SJSA1 (cell line): ENCODE data around the gene TNPO1. TPM values are rescaled to one million over a fixed set of nuclear protein-coding genes. Genes with fewer than 3 reads are reported as not detected.
"Not testable (repeated sequence)": the region's sequence is repeated elsewhere in the genome, so short reads cannot be mapped to it uniquely, and the experiment has no call there.

Experiments
- DNase-seq, 2 experiments: peaks; one replicate each; pipeline ENCODE4 v3.0.0-alpha.2; 2015 to 2020; ENCODE audit warnings: low spot score in 2 of 2, low read depth in 1 of 2
- H3K27ac ChIP-seq: fragments of 250-450 bp; sonication (Bioruptor Pico); 2 replicates; pipeline ENCODE4 v1.5.1; 2020; ENCODE audit warnings: mild to moderate bottlenecking, moderate library complexity
- H3K27me3 ChIP-seq: fragments of 250-450 bp; sonication (Bioruptor Pico); replicated peaks from 2 replicates; pipeline ENCODE4 v1.5.1; 2020; ENCODE audit warnings: mild to moderate bottlenecking, moderate library complexity
- H3K36me3 ChIP-seq: fragments of 250-450 bp; sonication (Bioruptor Pico); 2 replicates; pipeline ENCODE4 v1.5.1; 2020; ENCODE audit warnings: mild to moderate bottlenecking
- H3K4me1 ChIP-seq: fragments of 250-450 bp; sonication (Bioruptor Pico); replicated peaks from 2 replicates; pipeline ENCODE4 v1.6.1; 2021; ENCODE audit warnings: mild to moderate bottlenecking
- H3K4me3 ChIP-seq: fragments of 250-450 bp; sonication (Bioruptor Pico); 2 replicates; pipeline ENCODE4 v1.5.1; 2020; ENCODE audit warnings: mild to moderate bottlenecking
- H3K9me3 ChIP-seq: fragments of 250-450 bp; sonication (Bioruptor Pico); replicated peaks from 2 replicates; pipeline ENCODE4 v1.5.1; 2020; ENCODE audit warnings: mild to moderate bottlenecking
- total RNA-seq: library from RNA; depleted of rRNA; stranded (reverse); fragments of >200 nt; shearing (Covaris generic); gene quantifications from 2 replicates; pipeline ENCODE4 v1.2.3, GENCODE V29; 2014

Gene TNPO1
- total RNA-seq, 1 experiment from 2014 or later, result 185 TPM

DNA sequence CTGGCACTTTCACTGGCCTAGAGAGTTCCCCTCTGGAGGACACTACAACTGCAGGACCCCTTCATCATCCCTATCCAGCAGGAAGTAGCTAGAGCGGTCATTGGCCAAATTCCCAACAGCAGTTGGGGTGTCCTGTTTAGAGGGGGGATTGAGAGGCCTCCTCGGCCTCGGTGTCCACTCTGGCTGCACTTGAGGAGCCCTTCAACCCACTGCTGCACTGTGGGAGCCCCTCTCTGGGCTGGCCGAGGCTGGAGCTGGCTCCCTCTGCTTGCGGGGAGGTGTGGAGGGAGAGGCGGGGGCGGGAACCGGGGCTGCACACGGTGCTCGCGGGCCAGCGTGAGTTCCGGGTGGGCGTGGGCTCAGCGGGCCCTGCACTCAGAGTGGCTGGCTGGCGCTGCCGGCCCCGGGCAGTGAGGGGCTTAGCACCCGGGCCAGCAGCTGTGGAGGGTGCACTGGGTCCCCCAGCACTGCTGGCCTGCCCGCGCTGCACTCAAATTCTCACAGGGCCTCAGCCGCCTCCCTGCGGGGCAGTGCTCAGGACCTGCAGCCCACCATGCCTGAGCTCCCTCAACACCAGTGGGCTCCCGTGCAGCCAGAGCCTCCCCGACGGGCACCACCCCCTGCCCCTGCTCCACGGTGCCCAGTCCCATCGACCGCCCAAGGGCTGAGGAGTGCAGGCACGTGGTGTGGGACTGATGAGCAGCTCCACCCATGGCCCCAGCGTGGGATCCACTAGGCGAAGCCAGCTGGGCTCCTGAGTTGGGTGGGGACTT lies 118.7 kb downstream of the TNPO1 start:
- H3K4me3 ChIP-seq, H3K27ac ChIP-seq, H3K9me3 ChIP-seq, H3K27me3 ChIP-seq, H3K36me3 ChIP-seq, DNase-seq, H3K4me1 ChIP-seq: not testable (repeated sequence)

DNA sequence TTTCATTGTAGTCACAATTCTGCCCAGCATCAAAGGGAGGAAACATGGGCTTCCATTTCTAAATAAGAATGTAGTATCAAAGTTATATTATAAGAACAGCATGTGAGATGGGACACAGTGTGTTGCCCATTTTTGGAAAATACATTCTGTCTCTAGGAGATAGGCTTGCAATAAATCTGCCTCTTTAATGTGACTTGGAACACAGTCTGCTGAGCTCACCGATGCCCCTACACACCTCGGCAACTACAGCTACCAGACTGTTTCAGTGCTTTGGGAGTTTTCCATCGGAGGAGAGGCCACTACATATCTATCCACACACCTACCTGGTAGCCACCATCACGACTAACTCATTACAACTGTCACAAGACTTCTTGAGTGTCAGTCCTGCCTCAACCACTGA lies 120.4 kb downstream of the TNPO1 start:
- Histone ChIP-seq H3K36me3 (no peaks in the 10 kb centered on the region), H3K27me3 (no peaks in the 10 kb centered on the region), H3K4me1 (no peaks in the 10 kb centered on the region), H3K4me3 (no peak overlapping the region), H3K9me3 (no peaks in the 10 kb centered on the region), H3K27ac (no peak overlapping the region)
- DNase-seq, result no peak

- no peaks in the 10 kb centered on the region for H3K4me1 ChIP-seq
- no peak overlapping the region for H3K4me3 ChIP-seq
- no peaks in the 10 kb centered on the region for H3K9me3 ChIP-seq
- no peak for DNase-seq
- H3K27me3 ChIP-seq, result no peaks in the 10 kb centered on the region
- H3K36me3 ChIP-seq, result no peaks in the 10 kb centered on the region
- no peak overlapping the region for H3K27ac ChIP-seq
Measured at GRCh38 chr5:72937517-72938061, 121.1 kb downstream of the TNPO1 start.

GRCh38 chr5:72938206-72938605 lies 121.7 kb downstream of the TNPO1 start:
- H3K36me3 ChIP-seq, result no peaks in the 10 kb centered on the region
- H3K27ac ChIP-seq, result no peak overlapping the region
- no peak overlapping the region for H3K4me3 ChIP-seq
- no peaks in the 10 kb centered on the region for H3K9me3 ChIP-seq
- no peaks in the 10 kb centered on the region for H3K4me1 ChIP-seq
- no peak for DNase-seq
- no peaks in the 10 kb centered on the region for H3K27me3 ChIP-seq

- Histone ChIP-seq H3K4me3 (no peak overlapping the region), H3K27ac (no peak overlapping the region), H3K9me3 (no peaks in the 10 kb centered on the region), H3K27me3 (no peaks in the 10 kb centered on the region), H3K4me1 (no peaks in the 10 kb centered on the region), H3K36me3 (no peaks in the 10 kb centered on the region)
- no peak for DNase-seq
Measured at GRCh38 chr5:72940082-72940481, 123.6 kb downstream of the TNPO1 start.

DNA sequence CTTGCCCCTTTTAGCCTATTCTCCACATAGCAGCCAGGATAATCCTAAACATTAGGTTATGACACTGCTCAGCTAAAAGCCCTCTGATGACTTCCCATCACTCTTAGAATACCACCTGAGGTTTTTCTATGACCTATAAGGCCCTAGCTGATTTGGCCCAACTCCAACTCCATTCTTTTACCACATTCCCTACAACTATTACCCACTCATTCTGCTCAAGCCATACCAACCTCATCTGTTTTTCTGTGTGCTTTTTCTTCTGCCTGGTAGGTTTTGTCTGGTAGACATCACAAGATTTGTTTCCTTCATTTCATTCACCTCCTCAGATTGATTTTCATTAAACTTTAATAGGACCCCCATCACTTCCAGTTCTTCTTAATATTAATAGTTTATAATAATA lies 126.8 kb downstream of the TNPO1 start:
- Histone ChIP-seq H3K4me1 (no peaks in the 10 kb centered on the region), H3K9me3 (no peaks in the 10 kb centered on the region), H3K27ac (no peak overlapping the region), H3K4me3 (no peak overlapping the region), H3K27me3 (no peaks in the 10 kb centered on the region), H3K36me3 (no peaks in the 10 kb centered on the region)
- no peak for DNase-seq

DNA sequence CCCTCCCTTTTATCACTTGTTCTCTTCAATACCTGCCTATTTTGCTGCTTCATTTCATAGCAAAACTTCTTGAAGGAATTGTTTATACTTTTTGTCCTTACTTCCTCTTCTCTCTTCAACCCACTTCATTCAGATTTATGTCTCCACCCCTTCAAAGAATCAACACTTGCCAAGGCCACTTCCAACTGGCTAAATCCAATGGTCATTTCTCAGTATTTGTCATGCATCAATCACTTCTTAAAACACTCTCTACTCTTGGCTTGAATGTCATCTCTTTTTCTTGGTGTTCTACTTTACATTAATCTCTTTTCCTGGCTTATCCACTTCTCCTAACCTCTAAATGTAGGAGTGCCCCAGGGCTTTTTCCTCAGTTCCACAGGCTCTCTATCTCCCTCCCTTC lies 131.0 kb downstream of the TNPO1 start:
- Histone ChIP-seq H3K27ac (no peak overlapping the region), H3K4me1 (peaks cover 10% of the 10 kb centered on the region), H3K4me3 (no peak overlapping the region), H3K9me3 (no peaks in the 10 kb centered on the region), H3K36me3 (no peaks in the 10 kb centered on the region), H3K27me3 (no peaks in the 10 kb centered on the region)
- DNase-seq, result no peak

GRCh38 chr5:72949481-72949880 lies 133.0 kb downstream of the TNPO1 start:
- DNase-seq, result no peak
- no peak overlapping the region for H3K4me3 ChIP-seq
- no peaks in the 10 kb centered on the region for H3K9me3 ChIP-seq
- H3K4me1 ChIP-seq, result peaks cover 10% of the 10 kb centered on the region
- no peaks in the 10 kb centered on the region for H3K36me3 ChIP-seq
- no peak overlapping the region for H3K27ac ChIP-seq
- H3K27me3 ChIP-seq, result no peaks in the 10 kb centered on the region

- H3K27me3 ChIP-seq, result no peaks in the 10 kb centered on the region
- H3K27ac ChIP-seq, result no peak overlapping the region
- H3K4me3 ChIP-seq, result no peak overlapping the region
- peaks cover 4% of the 10 kb centered on the region; the same call in 1 of the 2 replicates for H3K9me3 ChIP-seq
- peaks cover 6% of the 10 kb centered on the region for H3K36me3 ChIP-seq
- DNase-seq, result peak in 1 of 2 experiments; percentile 10
- H3K4me1 ChIP-seq, result peaks cover 16% of the 10 kb centered on the region
Measured at GRCh38 chr5:72951671-72952468, 135.4 kb downstream of the TNPO1 start.

- DNase-seq, result no peak
- H3K36me3 ChIP-seq, result peaks cover 6% of the 10 kb centered on the region
- H3K27ac ChIP-seq, result no peak overlapping the region
- peaks cover 4% of the 10 kb centered on the region; the same call in 1 of the 2 replicates for H3K9me3 ChIP-seq
- H3K27me3 ChIP-seq, result no peaks in the 10 kb centered on the region
- no peak overlapping the region for H3K4me3 ChIP-seq
- peaks cover 24% of the 10 kb centered on the region for H3K4me1 ChIP-seq
Measured at GRCh38 chr5:72954389-72954788, 137.9 kb downstream of the TNPO1 start.

GRCh38 chr5:72955143-72955767 lies 138.8 kb downstream of the TNPO1 start:
- no peaks in the 10 kb centered on the region for H3K27me3 ChIP-seq
- H3K36me3 ChIP-seq, result peaks cover 6% of the 10 kb centered on the region
- peaks cover 24% of the 10 kb centered on the region for H3K4me1 ChIP-seq
- DNase-seq, result no peak
- peaks cover 4% of the 10 kb centered on the region; the same call in 1 of the 2 replicates for H3K9me3 ChIP-seq
- H3K27ac ChIP-seq, result peak overlapping the region; percentile 78
- peak overlapping the region; percentile 97 for H3K4me3 ChIP-seq

GRCh38 chr5:72955768-72956323 lies 139.4 kb downstream of the TNPO1 start, which contains the start of gene FCHO2:
Gene FCHO2 (plus strand): TSS chr5:72956041. CDS start chr5:72956097, 56 bp downstream.
- Histone ChIP-seq H3K4me3 (peak within 1 kb of the TSS; percentile 97), H3K4me1 (peaks cover 24% of the 10 kb centered on the region), H3K27ac (peak within 1 kb of the TSS; percentile 78), H3K27me3 (no peaks in the 10 kb centered on the region), H3K9me3 (peaks cover 4% of the 10 kb centered on the region; the same call in 1 of the 2 replicates), H3K36me3 (peaks cover 6% of the 10 kb centered on the region)
- peak; percentile 97 to 99 for DNase-seq
